Measurements from ENCODE around the gene PRKAR2B.
A peak's percentile ranks its signal among the peaks of the same experiment; 100 is the strongest.

PRKAR2B gene

GRCh38 chr7:107165341-107165740 is 120.8 kb downstream of the PRKAR2B start:
- no peak for DNase-seq

- no peak for DNase-seq
These were observed 122.4 kb downstream of the PRKAR2B start for GRCh38 chr7:107166736-107167426.

GRCh38 chr7:107167483-107168232 is 123.2 kb downstream of the PRKAR2B start:
- peak; percentile 75 for DNase-seq

- DNase-seq, result peak; percentile 98
These were observed 124.0 kb downstream of the PRKAR2B start, which contains the start of gene HBP1 for GRCh38 chr7:107168233-107169119. HBP1 (plus strand) TSS chr7:107169003; CDS start chr7:107179894, 10,891 bp downstream.

- DNase-seq, result peak; percentile 71 to 78
These were observed 124.9 kb downstream of the PRKAR2B start for GRCh38 chr7:107169120-107170050.

GRCh38 chr7:107170051-107170915 is 125.8 kb downstream of the PRKAR2B start:
- DNase-seq, result no peak

- no peak for DNase-seq
These were observed 127.0 kb downstream of the PRKAR2B start for GRCh38 chr7:107171496-107171895.

- no peak for DNase-seq
These were observed 127.9 kb downstream of the PRKAR2B start for GRCh38 chr7:107172276-107173032.

- DNase-seq, result no peak
These were observed 128.7 kb downstream of the PRKAR2B start for GRCh38 chr7:107173191-107173590.

- no peak for DNase-seq
These were observed 129.3 kb downstream of the PRKAR2B start for GRCh38 chr7:107173691-107174406.

- DNase-seq, result no peak
These were observed 135.0 kb downstream of the PRKAR2B start for GRCh38 chr7:107179326-107180164.

- peak; percentile 68 to 82 for DNase-seq
These were observed 135.9 kb downstream of the PRKAR2B start for GRCh38 chr7:107180378-107180777.

- no peak for DNase-seq
These were observed 136.7 kb downstream of the PRKAR2B start for GRCh38 chr7:107181172-107181571.

GRCh38 chr7:107185716-107186115 is 141.2 kb downstream of the PRKAR2B start:
- no peak for DNase-seq

- DNase-seq, result no peak
These were observed 141.7 kb downstream of the PRKAR2B start for GRCh38 chr7:107186240-107186639.

GRCh38 chr7:107187774-107188173 is 143.3 kb downstream of the PRKAR2B start:
- no peak for DNase-seq

GRCh38 chr7:107190090-107190489 is 145.6 kb downstream of the PRKAR2B start:
- DNase-seq, result no peak

- no peak for DNase-seq
These were observed 149.5 kb downstream of the PRKAR2B start for GRCh38 chr7:107194052-107194451.

All from activated CD4-positive, alpha-beta T cell treated with anti-CD3 and anti-CD28 coated beads for 4 hours (primary cell).